Keratinocyte (primary cell): Measurements from ENCODE around the gene DDX31.

Source experiments
- EZH2 ChIP-seq: IDR thresholded peaks from one replicate; pipeline ENCODE4 v1.6.1; 2012; ENCODE audit warnings: inconsistent platforms, mild to moderate bottlenecking, low read length, moderate library complexity
- TF ChIP-seq, protein P1 (sequence below), 3 experiments: IDR thresholded peaks in 1 of 3; conservative IDR thresholded peaks in 1 of 3; optimal IDR thresholded peaks in 1 of 3; 2 replicates in 2 of 3; 3 replicates in 1 of 3; pipeline versions ENCODE3 to v1.5.1; 2011; ENCODE audit warnings: low read length in 3 of 3, mild to moderate bottlenecking in 3 of 3, moderate library complexity in 2 of 3, control low read depth in 1 of 3, inconsistent platforms in 1 of 3; ENCODE audit not compliant: insufficient read depth in 2 of 3; ENCODE audit errors: extremely low read depth in 1 of 3

DNA sequence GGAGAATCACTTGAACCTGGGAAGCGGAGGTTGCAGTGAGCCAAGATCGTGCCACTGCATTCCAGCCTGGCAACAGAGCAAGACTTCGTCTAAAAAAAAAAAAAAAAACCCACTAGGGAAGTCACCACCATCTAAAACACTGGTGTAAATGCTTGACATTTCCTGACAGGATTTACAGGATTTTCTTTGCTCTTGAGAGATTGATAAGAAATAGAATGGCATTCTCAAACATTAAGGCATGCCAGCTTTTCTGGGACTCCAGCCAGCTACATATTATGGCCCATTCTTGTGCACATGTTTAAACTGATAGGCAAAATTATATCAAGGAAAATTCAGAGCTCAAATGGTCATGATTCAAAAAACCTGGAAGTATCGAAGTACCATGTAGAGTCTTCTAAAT, 29.2 kb upstream of the DDX31 start:
- TF ChIP-seq, protein P1, sequence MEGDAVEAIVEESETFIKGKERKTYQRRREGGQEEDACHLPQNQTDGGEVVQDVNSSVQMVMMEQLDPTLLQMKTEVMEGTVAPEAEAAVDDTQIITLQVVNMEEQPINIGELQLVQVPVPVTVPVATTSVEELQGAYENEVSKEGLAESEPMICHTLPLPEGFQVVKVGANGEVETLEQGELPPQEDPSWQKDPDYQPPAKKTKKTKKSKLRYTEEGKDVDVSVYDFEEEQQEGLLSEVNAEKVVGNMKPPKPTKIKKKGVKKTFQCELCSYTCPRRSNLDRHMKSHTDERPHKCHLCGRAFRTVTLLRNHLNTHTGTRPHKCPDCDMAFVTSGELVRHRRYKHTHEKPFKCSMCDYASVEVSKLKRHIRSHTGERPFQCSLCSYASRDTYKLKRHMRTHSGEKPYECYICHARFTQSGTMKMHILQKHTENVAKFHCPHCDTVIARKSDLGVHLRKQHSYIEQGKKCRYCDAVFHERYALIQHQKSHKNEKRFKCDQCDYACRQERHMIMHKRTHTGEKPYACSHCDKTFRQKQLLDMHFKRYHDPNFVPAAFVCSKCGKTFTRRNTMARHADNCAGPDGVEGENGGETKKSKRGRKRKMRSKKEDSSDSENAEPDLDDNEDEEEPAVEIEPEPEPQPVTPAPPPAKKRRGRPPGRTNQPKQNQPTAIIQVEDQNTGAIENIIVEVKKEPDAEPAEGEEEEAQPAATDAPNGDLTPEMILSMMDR (optimal IDR thresholded peaks at IDR 0.05 in 1 of 3, IDR thresholded peaks at IDR 0.05 in 1 of 3, conservative IDR thresholded peaks at IDR 0.05 in 1 of 3; ENCODE audit: extremely low read depth in 1 of 3, insufficient read depth in 2 of 3, low read length in 3 of 3), result no peak
- TF ChIP-seq EZH2, result no peak
